HK-2 (cell line): ENCODE measurements around the gene ARHGEF19.
"Not testable (repeated sequence)": the region's sequence is repeated elsewhere in the genome, so short reads cannot be mapped to it uniquely, and the experiment has no call there.

Source experiments
- DNase-seq: peaks from one replicate; pipeline ENCODE4 v3.0.0-alpha.2; 2018; ENCODE audit not compliant: unreplicated experiment

Gene ARHGEF19

GRCh38 chr1:16204634-16205333, 7.7 kb downstream of the ARHGEF19 start:
- DNase-seq, result peak; percentile 32

- no peak for DNase-seq
These were observed 8.2 kb downstream of the ARHGEF19 start for GRCh38 chr1:16204216-16204615.

GRCh38 chr1:16203550-16203949, 8.9 kb downstream of the ARHGEF19 start:
- no peak for DNase-seq

GRCh38 chr1:16202281-16203210, 9.9 kb downstream of the ARHGEF19 start:
- DNase-seq, result no peak

GRCh38 chr1:16199700-16200099, 12.8 kb downstream of the ARHGEF19 start:
- DNase-seq, result no peak

GRCh38 chr1:16199157-16199501, 13.3 kb downstream of the ARHGEF19 start:
- DNase-seq, result no peak

GRCh38 chr1:16198444-16199156, 13.9 kb downstream of the ARHGEF19 start:
- DNase-seq, result no peak

GRCh38 chr1:16196874-16197273, 15.6 kb downstream of the ARHGEF19 start:
- DNase-seq, result no peak

GRCh38 chr1:16196139-16196538, 16.3 kb downstream of the ARHGEF19 start:
- not testable (repeated sequence) for DNase-seq

GRCh38 chr1:16195518-16195905, 16.9 kb downstream of the ARHGEF19 start:
- no peak for DNase-seq

- no peak for DNase-seq
These were observed 20.4 kb downstream of the ARHGEF19 start for GRCh38 chr1:16191916-16192546.

GRCh38 chr1:16191309-16191708, 21.1 kb downstream of the ARHGEF19 start:
- no peak for DNase-seq

GRCh38 chr1:16189921-16190621, 22.4 kb downstream of the ARHGEF19 start:
- no peak for DNase-seq

- no peak for DNase-seq
These were observed 23.4 kb downstream of the ARHGEF19 start for GRCh38 chr1:16189003-16189402.

GRCh38 chr1:16187748-16188401, 24.6 kb downstream of the ARHGEF19 start:
- DNase-seq, result peak; percentile 89

GRCh38 chr1:16186655-16187235, 25.7 kb downstream of the ARHGEF19 start:
- no peak for DNase-seq

GRCh38 chr1:16184557-16185303, 27.7 kb downstream of the ARHGEF19 start:
- DNase-seq, result no peak

- DNase-seq, result no peak
These were observed 28.5 kb downstream of the ARHGEF19 start for GRCh38 chr1:16183765-16184556.

GRCh38 chr1:16183179-16183578, 29.3 kb downstream of the ARHGEF19 start:
- no peak for DNase-seq
